HEK293 (cell line): ENCODE measurements around the gene NFS1.

Experiments
- BCL11B ChIP-seq: fragments of 450-650 bp; formaldehyde crosslinking; IDR thresholded peaks from 2 replicates; pipeline ENCODE4 v1.5.1; 2016; ENCODE audit warnings: low read depth, missing biosample characterization, missing genetic modification characterization
- EGR2 ChIP-seq: fragments of 450-650 bp; formaldehyde crosslinking; IDR thresholded peaks from 2 replicates; pipeline ENCODE4 v1.5.1; 2016; ENCODE audit warnings: low read depth, missing biosample characterization, missing genetic modification characterization
- FEZF1 ChIP-seq: fragments of 450-650 bp; formaldehyde crosslinking; IDR thresholded peaks from 2 replicates; pipeline ENCODE4 v1.5.1; 2016; ENCODE audit warnings: missing biosample characterization, missing genetic modification characterization
- GLIS2 ChIP-seq: fragments of 450-650 bp; formaldehyde crosslinking; IDR thresholded peaks from 2 replicates; pipeline ENCODE4 v1.5.1; 2016; ENCODE audit warnings: missing biosample characterization, missing genetic modification characterization
- MZF1 ChIP-seq: fragments of 450-650 bp; formaldehyde crosslinking; IDR thresholded peaks from 2 replicates; pipeline ENCODE4 v1.5.1; 2017; ENCODE audit warnings: missing biosample characterization, missing genetic modification characterization, borderline replicate concordance
- PATZ1 ChIP-seq: fragments of 450-650 bp; formaldehyde crosslinking; IDR thresholded peaks from 2 replicates; pipeline ENCODE4 v1.5.1; 2016; ENCODE audit warnings: missing biosample characterization, missing genetic modification characterization
- PRDM4 ChIP-seq: fragments of 450-650 bp; formaldehyde crosslinking; IDR thresholded peaks from 2 replicates; pipeline ENCODE4 v1.5.1; 2017; ENCODE audit warnings: missing biosample characterization, missing genetic modification characterization
- SP7 ChIP-seq: fragments of 450-650 bp; formaldehyde crosslinking; IDR thresholded peaks from 2 replicates; pipeline ENCODE4 v1.5.1; 2016; ENCODE audit warnings: missing biosample characterization, missing genetic modification characterization
- TCF7L2 ChIP-seq: IDR thresholded peaks from 2 replicates; pipeline ENCODE4 v1.6.1; 2011; ENCODE audit warnings: low read depth, mild to moderate bottlenecking, inconsistent platforms, low read length, moderate library complexity, borderline replicate concordance
- TRIM28 ChIP-seq: IDR thresholded peaks from 2 replicates; pipeline ENCODE4 v1.6.1; 2011; ENCODE audit warnings: low read length, control low read depth, borderline replicate concordance
- TSHZ1 ChIP-seq: fragments of 450-650 bp; formaldehyde crosslinking; IDR thresholded peaks from 2 replicates; pipeline ENCODE4 v1.5.1; 2016; ENCODE audit warnings: missing biosample characterization, missing genetic modification characterization, borderline replicate concordance
- ZFHX2 ChIP-seq: fragments of 450-650 bp; formaldehyde crosslinking; conservative IDR thresholded peaks from 2 replicates; pipeline ENCODE4 v1.5.1; 2016; ENCODE audit warnings: missing biosample characterization, missing genetic modification characterization
- ZFP3 ChIP-seq: fragments of 450-650 bp; formaldehyde crosslinking; IDR thresholded peaks from 2 replicates; pipeline ENCODE4 v1.5.1; 2016; ENCODE audit warnings: low read depth, missing biosample characterization, missing genetic modification characterization
- ZNF324 ChIP-seq: fragments of 450-650 bp; formaldehyde crosslinking; IDR thresholded peaks from 2 replicates; pipeline ENCODE4 v1.5.1; 2016; ENCODE audit warnings: missing biosample characterization, missing genetic modification characterization
- ZNF354C ChIP-seq: fragments of 450-650 bp; formaldehyde crosslinking; IDR thresholded peaks from 2 replicates; pipeline ENCODE4 v1.5.1; 2016; ENCODE audit warnings: missing biosample characterization, missing genetic modification characterization, low read depth, borderline replicate concordance
- ZNF37A ChIP-seq: fragments of 450-650 bp; IDR thresholded peaks from 2 replicates; pipeline ENCODE4 v1.5.1; 2018; ENCODE audit warnings: missing biosample characterization, missing genetic modification characterization
- ZNF404 ChIP-seq: fragments of 450-650 bp; formaldehyde crosslinking; IDR thresholded peaks from 2 replicates; pipeline ENCODE4 v1.5.1; 2017; ENCODE audit warnings: missing biosample characterization, missing genetic modification characterization
- ZNF48 ChIP-seq: fragments of 450-650 bp; formaldehyde crosslinking; IDR thresholded peaks from 2 replicates; pipeline ENCODE4 v1.5.1; 2016; ENCODE audit warnings: missing biosample characterization, missing genetic modification characterization
- ZNF513 ChIP-seq: fragments of 450-650 bp; IDR thresholded peaks from 2 replicates; pipeline ENCODE4 v1.5.1; 2018; ENCODE audit warnings: missing biosample characterization, missing genetic modification characterization
- ZNF645 ChIP-seq: fragments of 450-650 bp; formaldehyde crosslinking; IDR thresholded peaks from 2 replicates; pipeline ENCODE4; 2016; ENCODE audit warnings: missing biosample characterization, missing genetic modification characterization
- ZNF654 ChIP-seq: fragments of 450-650 bp; formaldehyde crosslinking; IDR thresholded peaks from 2 replicates; pipeline ENCODE4 v1.5.1; 2016; ENCODE audit warnings: low read depth, missing biosample characterization, missing genetic modification characterization
- ZNF707 ChIP-seq: fragments of 450-650 bp; formaldehyde crosslinking; IDR thresholded peaks from 2 replicates; pipeline ENCODE4 v1.5.1; 2016; ENCODE audit warnings: missing biosample characterization, missing genetic modification characterization
- ZNF747 ChIP-seq: fragments of 450-650 bp; formaldehyde crosslinking; IDR thresholded peaks from 2 replicates; pipeline ENCODE4 v1.5.1; 2016; ENCODE audit warnings: missing biosample characterization, missing genetic modification characterization
- ZNF792 ChIP-seq: fragments of 450-650 bp; formaldehyde crosslinking; IDR thresholded peaks from 2 replicates; pipeline ENCODE4 v1.5.1; 2016; ENCODE audit warnings: missing biosample characterization, missing genetic modification characterization
- ZNF843 ChIP-seq: fragments of 450-650 bp; formaldehyde crosslinking; IDR thresholded peaks from 2 replicates; pipeline ENCODE4 v1.5.1; 2016; ENCODE audit warnings: missing biosample characterization, missing genetic modification characterization
- ZSCAN16 ChIP-seq: fragments of 450-650 bp; formaldehyde crosslinking; IDR thresholded peaks from 2 replicates; pipeline ENCODE4 v1.5.1; 2016; ENCODE audit warnings: missing biosample characterization, missing genetic modification characterization

Gene NFS1

GRCh38 chr20:35619196-35620095 is 79.7 kb downstream of the NFS1 start (continued):
- TF ChIP-seq ZNF654 (tag by site-specific recombination) (no peak), PATZ1 (tag by site-specific recombination) (peak; percentile 89), BCL11B (tag by site-specific recombination) (no peak), TRIM28 (0 out of 2 replicates have a peak, but pooled peaks have one; percentile 29), ZNF513 (no peak), ZSCAN16 (tag by site-specific recombination) (no peak), ZNF707 (tag by site-specific recombination) (no peak), EGR2 (tag by site-specific recombination) (peak; percentile 77), PRDM4 (tag by site-specific recombination) (0 out of 2 replicates have a peak, but pooled peaks have one; percentile 48), ZNF404 (tag by site-specific recombination) (no peak), ZFHX2 (tag by site-specific recombination) (peak; percentile 79), ZNF37A (tag by site-specific recombination) (no peak), ZNF792 (no peak), ZNF324 (no peak), ZFP3 (tag by site-specific recombination) (no peak), ZNF354C (tag by site-specific recombination) (no peak), SP7 (tag by site-specific recombination) (peak; percentile 86), ZNF645 (tag by site-specific recombination) (no peak), TSHZ1 (tag by site-specific recombination) (peak; percentile 35; the same call in 1 of the 2 replicates), GLIS2 (peak; percentile 97), TCF7L2 (no peak), FEZF1 (tag by site-specific recombination) (no peak), ZNF843 (tag by site-specific recombination) (no peak), ZNF747 (tag by site-specific recombination) (no peak), ZNF48 (no peak), MZF1 (0 out of 2 replicates have a peak, but pooled peaks have one; percentile 27)
